ENCODE results near the gene SEC23B. TPM values are rescaled to one million over a fixed set of nuclear protein-coding genes. Genes with fewer than 3 reads are reported as not detected.

SEC23B gene
- polyA plus RNA-seq, 3 donors = 38.9 to 88.1 (median 68.4) TPM

DNA sequence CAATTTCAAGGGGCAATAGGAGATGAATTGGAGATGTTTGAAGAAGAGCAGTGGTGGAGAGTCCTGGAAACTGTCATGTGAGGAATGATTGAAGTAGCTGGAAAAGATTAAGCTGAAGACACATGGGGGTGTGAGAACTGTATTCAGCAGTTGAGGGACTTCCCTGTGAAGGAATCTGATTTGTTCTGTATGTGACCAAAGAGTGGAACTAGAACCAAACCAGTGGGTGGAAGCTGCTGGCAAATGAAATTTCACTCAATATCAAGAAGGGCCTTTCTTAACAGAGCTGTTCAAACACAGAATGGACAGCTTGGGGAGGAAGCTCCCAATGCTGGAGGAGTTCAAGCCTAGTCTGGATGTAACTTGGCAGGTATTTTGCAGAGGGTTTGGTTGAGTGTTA, 21.3 kb downstream of the SEC23B start:
- H3K4me3 Mint-ChIP-seq = no peak overlapping the region
- intact Hi-C loops (cut with micrococcal nuclease) = no loop called here

DNA sequence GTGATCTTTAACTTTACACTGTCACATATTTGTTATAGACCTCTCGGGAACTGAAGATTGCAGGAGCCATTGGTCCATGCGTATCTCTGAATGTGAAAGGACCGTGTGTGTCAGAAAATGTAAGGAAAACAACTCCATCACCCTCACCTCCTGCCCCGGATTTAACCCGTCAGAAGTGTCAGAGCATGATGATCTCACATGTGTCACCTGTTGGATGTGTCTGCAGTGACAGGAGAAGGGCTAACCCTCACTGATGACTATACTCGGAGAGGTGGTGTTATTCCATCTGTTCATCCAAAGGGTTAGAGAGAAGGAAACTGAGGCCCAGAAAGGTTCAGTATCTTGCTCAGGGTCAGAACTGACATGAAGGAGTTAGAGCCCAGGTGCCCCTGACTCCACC, 24.9 kb downstream of the SEC23B start:
- H3K27me3 Mint-ChIP-seq (ENCODE audit: low read depth in 3 of 3) = no peaks in the 10 kb centered on the region
- no peaks in the 10 kb centered on the region for H3K27me3 ChIP-seq (ENCODE audit: control insufficient read depth in 2 of 2, insufficient read depth in 2 of 2, low read length in 2 of 2)
- H3K4me2 ChIP-seq (replicated peaks; ENCODE audit: extremely low read depth, low read length, poor library complexity, severe bottlenecking) = no peak overlapping the region
- H3K79me2 ChIP-seq (ENCODE audit: insufficient read depth, low read length) = peaks cover 4% of the 10 kb centered on the region
- WGBS (ENCODE audit: insufficient coverage) = 100% methylated on average over 1 of the region's 6 CpGs
- H3K9me3 ChIP-seq (replicated peaks in 1 of 2; ENCODE audit: control insufficient read depth in 1 of 2, insufficient read depth in 1 of 2, low read length in 2 of 2) = no peaks in the 10 kb centered on the region
- TF ChIP-seq, protein P1, sequence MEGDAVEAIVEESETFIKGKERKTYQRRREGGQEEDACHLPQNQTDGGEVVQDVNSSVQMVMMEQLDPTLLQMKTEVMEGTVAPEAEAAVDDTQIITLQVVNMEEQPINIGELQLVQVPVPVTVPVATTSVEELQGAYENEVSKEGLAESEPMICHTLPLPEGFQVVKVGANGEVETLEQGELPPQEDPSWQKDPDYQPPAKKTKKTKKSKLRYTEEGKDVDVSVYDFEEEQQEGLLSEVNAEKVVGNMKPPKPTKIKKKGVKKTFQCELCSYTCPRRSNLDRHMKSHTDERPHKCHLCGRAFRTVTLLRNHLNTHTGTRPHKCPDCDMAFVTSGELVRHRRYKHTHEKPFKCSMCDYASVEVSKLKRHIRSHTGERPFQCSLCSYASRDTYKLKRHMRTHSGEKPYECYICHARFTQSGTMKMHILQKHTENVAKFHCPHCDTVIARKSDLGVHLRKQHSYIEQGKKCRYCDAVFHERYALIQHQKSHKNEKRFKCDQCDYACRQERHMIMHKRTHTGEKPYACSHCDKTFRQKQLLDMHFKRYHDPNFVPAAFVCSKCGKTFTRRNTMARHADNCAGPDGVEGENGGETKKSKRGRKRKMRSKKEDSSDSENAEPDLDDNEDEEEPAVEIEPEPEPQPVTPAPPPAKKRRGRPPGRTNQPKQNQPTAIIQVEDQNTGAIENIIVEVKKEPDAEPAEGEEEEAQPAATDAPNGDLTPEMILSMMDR (IDR thresholded peaks at IDR 0.05) = no peak
- no peak overlapping the region for H3K9ac ChIP-seq (ENCODE audit: insufficient read depth, low read length, poor library complexity, severe bottlenecking)
- H3K27ac Mint-ChIP-seq = no peak overlapping the region
- peaks cover 87 to 96% of the 10 kb centered on the region in 2 donors for H3K36me3 ChIP-seq (replicated peaks in 1 of 2; ENCODE audit: control insufficient read depth in 1 of 2, insufficient read depth in 2 of 2, low read length in 2 of 2)
- H3K36me3 Mint-ChIP-seq = peaks cover 82 to 90% of the 10 kb centered on the region in 2 donors
- no peaks in the 10 kb centered on the region for H3K4me1 ChIP-seq (ENCODE audit: control insufficient read depth in 1 of 2, insufficient read depth in 2 of 2, low read length in 2 of 2)
- DNase-seq = no peak
- H3K9me3 Mint-ChIP-seq = no peaks in the 10 kb centered on the region
- no peak overlapping the region for H3K27ac ChIP-seq (ENCODE audit: low read depth in 1 of 2, low read length in 2 of 2)
- H3K4me3 Mint-ChIP-seq = no peak overlapping the region
- no peak overlapping the region for H3K4me3 ChIP-seq (replicated peaks in 1 of 3; ENCODE audit: low read depth in 2 of 3, low read length in 3 of 3)
- peaks cover 5% of the 10 kb centered on the region for H4K20me1 ChIP-seq (ENCODE audit: insufficient read depth, low read length)
- intact Hi-C loops (cut with micrococcal nuclease) = no loop called here
- no peaks in the 10 kb centered on the region for H3K4me1 Mint-ChIP-seq
- no peak overlapping the region for H2AFZ ChIP-seq (ENCODE audit: insufficient read depth, low read depth, low read length, poor library complexity, severe bottlenecking)

More for the DNA sequence above, 21.3 kb downstream of the SEC23B start:
- Mint-ChIP-seq H3K27ac (peak overlapping the region in 1 of 7 donors; percentile 44), H3K4me1 (no peaks in the 10 kb centered on the region), H3K36me3 (peaks cover 88 to 98% of the 10 kb centered on the region in 2 donors), H3K9me3 (no peaks in the 10 kb centered on the region), H3K27me3 (ENCODE audit: low read depth in 3 of 3) (no peaks in the 10 kb centered on the region)
- no peak overlapping the region for H3K27ac ChIP-seq (ENCODE audit: low read depth in 1 of 2, low read length in 2 of 2)
- no peaks in the 10 kb centered on the region for H3K9me3 ChIP-seq (replicated peaks in 1 of 2; ENCODE audit: control insufficient read depth in 1 of 2, insufficient read depth in 1 of 2, low read length in 2 of 2)
- peaks cover 5% of the 10 kb centered on the region for H4K20me1 ChIP-seq (ENCODE audit: insufficient read depth, low read length)
- H3K4me2 ChIP-seq (replicated peaks; ENCODE audit: extremely low read depth, low read length, poor library complexity, severe bottlenecking) = no peak overlapping the region
- TF ChIP-seq, protein P1 (IDR thresholded peaks at IDR 0.05) = no peak
- no peaks in the 10 kb centered on the region for H3K4me1 ChIP-seq (ENCODE audit: control insufficient read depth in 1 of 2, insufficient read depth in 2 of 2, low read length in 2 of 2)
- peaks cover 4% of the 10 kb centered on the region for H3K79me2 ChIP-seq (ENCODE audit: insufficient read depth, low read length)
- no peaks in the 10 kb centered on the region for H3K27me3 ChIP-seq (ENCODE audit: control insufficient read depth in 2 of 2, insufficient read depth in 2 of 2, low read length in 2 of 2)
- H3K4me3 ChIP-seq (replicated peaks in 1 of 3; ENCODE audit: low read depth in 2 of 3, low read length in 3 of 3) = no peak overlapping the region
- H2AFZ ChIP-seq (ENCODE audit: insufficient read depth, low read depth, low read length, poor library complexity, severe bottlenecking) = no peak overlapping the region
- no peak overlapping the region for H3K9ac ChIP-seq (ENCODE audit: insufficient read depth, low read length, poor library complexity, severe bottlenecking)
- no peak for DNase-seq
- H3K36me3 ChIP-seq (replicated peaks in 1 of 2; ENCODE audit: control insufficient read depth in 1 of 2, insufficient read depth in 2 of 2, low read length in 2 of 2) = peaks cover 96 to 100% of the 10 kb centered on the region in 2 donors

Data from CD14-positive monocyte (primary cell).